Measurements from ENCODE around the gene ACBD6. TPM values are rescaled to one million over a fixed set of nuclear protein-coding genes. Genes with fewer than 3 reads are reported as not detected.

The ACBD6 gene
- total RNA-seq, 1 donor from 2014 or later, result 66.1 TPM

- TF ChIP-seq, protein P1, sequence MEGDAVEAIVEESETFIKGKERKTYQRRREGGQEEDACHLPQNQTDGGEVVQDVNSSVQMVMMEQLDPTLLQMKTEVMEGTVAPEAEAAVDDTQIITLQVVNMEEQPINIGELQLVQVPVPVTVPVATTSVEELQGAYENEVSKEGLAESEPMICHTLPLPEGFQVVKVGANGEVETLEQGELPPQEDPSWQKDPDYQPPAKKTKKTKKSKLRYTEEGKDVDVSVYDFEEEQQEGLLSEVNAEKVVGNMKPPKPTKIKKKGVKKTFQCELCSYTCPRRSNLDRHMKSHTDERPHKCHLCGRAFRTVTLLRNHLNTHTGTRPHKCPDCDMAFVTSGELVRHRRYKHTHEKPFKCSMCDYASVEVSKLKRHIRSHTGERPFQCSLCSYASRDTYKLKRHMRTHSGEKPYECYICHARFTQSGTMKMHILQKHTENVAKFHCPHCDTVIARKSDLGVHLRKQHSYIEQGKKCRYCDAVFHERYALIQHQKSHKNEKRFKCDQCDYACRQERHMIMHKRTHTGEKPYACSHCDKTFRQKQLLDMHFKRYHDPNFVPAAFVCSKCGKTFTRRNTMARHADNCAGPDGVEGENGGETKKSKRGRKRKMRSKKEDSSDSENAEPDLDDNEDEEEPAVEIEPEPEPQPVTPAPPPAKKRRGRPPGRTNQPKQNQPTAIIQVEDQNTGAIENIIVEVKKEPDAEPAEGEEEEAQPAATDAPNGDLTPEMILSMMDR (conservative IDR thresholded peaks at IDR 0.05; ENCODE audit: low read depth, low read length), result peak; percentile 68
- DNase-seq (ENCODE audit: low read depth), result no peak
- no peak overlapping the region for H3K4me3 ChIP-seq (ENCODE audit: low read depth, low read length)
Measured at GRCh38 chr1:180269645-180270529, 232.5 kb downstream of the ACBD6 start.

DNA sequence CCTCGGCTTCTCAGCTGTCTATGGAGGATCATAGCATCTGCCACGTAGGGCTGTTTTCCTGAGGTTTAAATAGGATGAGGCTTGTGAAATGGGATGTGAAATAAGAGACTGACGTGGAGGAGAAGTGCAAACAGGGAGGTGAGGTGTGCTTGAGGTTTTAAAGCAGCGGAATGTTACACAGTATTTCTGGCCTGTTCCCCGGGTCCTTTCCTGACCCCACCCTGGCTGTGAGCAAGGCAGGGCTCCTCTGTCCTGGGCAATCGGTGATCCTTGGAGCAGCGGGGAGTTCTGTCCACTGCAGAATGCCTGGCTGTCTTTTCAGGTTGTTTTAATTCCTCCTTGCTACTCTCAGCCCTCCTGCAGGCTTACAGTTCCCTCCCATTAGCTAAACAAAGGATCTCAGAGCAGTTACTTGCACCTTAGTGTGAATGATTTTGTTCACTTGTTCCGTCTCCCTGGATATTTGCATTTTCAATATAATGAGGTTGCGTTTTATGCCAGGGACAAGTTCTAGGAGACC lies 233.8 kb downstream of the ACBD6 start:
- H3K4me3 ChIP-seq (ENCODE audit: low read depth, low read length), result no peak overlapping the region
- TF ChIP-seq, protein P1 (conservative IDR thresholded peaks at IDR 0.05; ENCODE audit: low read depth, low read length), result no peak

DNA sequence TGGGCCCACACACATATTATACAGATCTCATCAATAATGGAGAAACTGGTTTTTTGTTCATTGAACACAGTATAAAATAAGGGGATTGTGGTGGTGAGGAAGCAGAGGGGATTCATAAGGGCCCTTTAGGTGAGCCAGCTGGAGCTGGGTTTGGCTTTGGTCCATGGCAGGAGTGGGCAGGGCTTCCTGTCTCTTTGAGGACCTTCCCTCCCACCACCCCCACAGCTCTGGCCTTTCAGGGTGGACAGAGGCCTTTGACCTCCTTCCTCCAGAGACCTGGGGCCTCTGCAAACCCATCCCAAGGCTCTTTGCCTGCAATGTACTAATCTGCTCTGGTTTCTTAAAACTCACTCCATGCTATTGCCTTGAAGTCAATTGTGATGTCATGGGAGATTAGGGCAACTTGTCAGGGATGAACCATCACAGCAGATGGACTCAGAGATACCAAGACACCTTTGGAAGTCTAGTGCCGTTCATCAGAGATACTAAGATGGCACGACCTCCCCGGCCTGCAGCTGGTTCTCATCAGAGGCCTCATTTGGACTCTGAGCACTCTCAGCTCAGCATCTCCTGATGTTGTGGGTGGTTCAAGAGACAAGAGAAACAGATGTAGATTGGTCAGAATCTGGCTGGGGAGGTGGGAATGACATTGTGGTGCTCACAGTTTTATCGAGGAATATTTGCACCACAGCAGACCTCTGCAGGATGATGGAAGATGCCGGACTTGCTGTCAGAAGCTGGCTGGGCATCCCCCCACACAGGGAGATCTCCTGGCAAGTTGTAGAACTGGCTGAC lies 234.4 kb downstream of the ACBD6 start:
- no peak for DNase-seq (ENCODE audit: low read depth)
- TF ChIP-seq, protein P1 (conservative IDR thresholded peaks at IDR 0.05; ENCODE audit: low read depth, low read length), result no peak
- no peak overlapping the region for H3K4me3 ChIP-seq (ENCODE audit: low read depth, low read length)

More for the DNA sequence above, 233.8 kb downstream of the ACBD6 start:
- no peak for DNase-seq (ENCODE audit: low read depth)

DNA sequence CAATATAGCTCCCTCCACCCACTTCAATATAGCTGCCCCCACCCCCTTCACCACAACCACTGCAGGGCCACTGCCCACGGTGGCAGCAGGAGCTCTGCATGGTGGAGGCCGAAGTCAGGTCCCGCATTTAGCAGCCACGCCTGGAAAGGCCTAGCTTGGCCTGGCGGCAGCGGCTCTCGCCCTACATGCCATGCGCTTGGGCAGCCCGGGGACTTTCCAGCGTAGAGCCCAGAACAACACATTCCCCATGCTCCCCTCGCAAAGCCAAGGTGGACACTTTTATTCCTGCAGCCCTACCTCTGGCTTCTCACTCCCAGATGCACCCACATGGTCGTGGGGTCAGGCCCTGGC lies 235.2 kb downstream of the ACBD6 start:
- no peak for DNase-seq (ENCODE audit: low read depth)
- TF ChIP-seq, protein P1 (conservative IDR thresholded peaks at IDR 0.05; ENCODE audit: low read depth, low read length), result no peak
- no peak overlapping the region for H3K4me3 ChIP-seq (ENCODE audit: low read depth, low read length)

DNA sequence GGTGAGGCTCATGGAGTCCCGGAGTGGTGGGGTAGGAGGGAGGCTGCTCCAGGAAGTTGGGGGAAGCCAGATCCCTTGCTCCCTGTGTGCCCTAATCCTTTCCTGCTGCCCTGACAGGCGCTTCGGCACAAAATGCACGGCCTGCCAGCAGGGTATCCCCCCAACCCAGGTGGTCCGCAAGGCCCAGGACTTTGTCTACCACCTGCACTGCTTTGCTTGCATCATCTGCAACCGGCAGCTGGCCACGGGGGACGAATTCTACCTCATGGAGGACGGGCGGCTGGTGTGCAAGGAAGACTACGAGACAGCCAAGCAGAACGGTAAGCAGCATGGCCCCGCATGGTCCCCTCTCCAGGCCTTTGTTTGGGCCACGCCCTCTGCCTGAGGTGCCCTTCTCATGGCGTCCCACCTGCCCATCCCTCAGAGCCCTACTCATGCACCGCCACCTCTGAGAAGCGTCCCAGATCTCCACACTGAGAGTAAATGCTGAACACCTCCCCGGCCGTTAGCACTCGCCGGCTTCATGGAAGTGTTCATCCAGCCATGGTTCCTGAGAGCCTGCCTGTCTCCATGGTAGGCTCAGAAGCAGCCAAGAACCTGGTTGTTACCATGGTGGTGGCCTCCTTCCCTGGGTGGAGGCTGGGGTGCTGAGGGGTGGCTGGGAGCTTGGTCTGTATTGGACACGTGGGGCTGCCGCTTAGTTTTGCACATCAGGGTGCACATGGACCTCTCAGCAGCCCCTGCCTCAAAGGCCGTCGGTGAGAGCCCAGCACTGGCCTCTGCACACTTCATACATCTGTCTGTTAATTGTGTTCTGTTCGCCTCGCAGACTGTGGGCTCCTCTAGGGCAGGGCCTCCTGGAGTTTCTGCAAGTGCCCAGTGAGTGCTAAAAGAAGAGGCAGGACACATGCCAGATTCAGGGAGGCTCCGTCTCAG lies 235.8 kb downstream of the ACBD6 start:
- no peak overlapping the region for H3K4me3 ChIP-seq (ENCODE audit: low read depth, low read length)
- no peak for DNase-seq (ENCODE audit: low read depth)
- TF ChIP-seq, protein P1 (conservative IDR thresholded peaks at IDR 0.05; ENCODE audit: low read depth, low read length), result no peak

GRCh38 chr1:180265871-180266270 lies 236.5 kb downstream of the ACBD6 start:
- H3K4me3 ChIP-seq (ENCODE audit: low read depth, low read length), result no peak overlapping the region
- DNase-seq (ENCODE audit: low read depth), result no peak
- TF ChIP-seq, protein P1 (conservative IDR thresholded peaks at IDR 0.05; ENCODE audit: low read depth, low read length), result no peak

Measured in epithelial cell of proximal tubule (primary cell).